Activated T-helper 2 cell treated with anti-CD3 and anti-CD28 coated beads, Interferon-gamma antibody, Interleukin-2, Interleukin-4, amounts not matched to agents 10 μg/mL and 5 μg/mL and 100 μg/mL, durations not matched to agents 14 hours and 24 hours and 36 hours (primary cell): ENCODE data around the gene STX17. TPM values are rescaled to one million over a fixed set of nuclear protein-coding genes. Genes with fewer than 3 reads are reported as not detected.

Experiments used
- DNase-seq: peaks from one replicate; pipeline ENCODE4 v3.0.0; 2021; ENCODE audit warnings: low spot score
- H3K27ac Mint-ChIP-seq: one replicate; pipeline ENCODE4 v1.8.0; 2021; ENCODE audit warnings: mixed read lengths
- H3K27me3 Mint-ChIP-seq: one replicate; pipeline ENCODE4 v1.8.0; 2021; ENCODE audit warnings: low read depth, mixed read lengths
- H3K36me3 Mint-ChIP-seq: one replicate; pipeline ENCODE4 v1.8.0; 2021; ENCODE audit warnings: low read depth, mixed read lengths
- H3K4me1 Mint-ChIP-seq: one replicate; pipeline ENCODE4 v1.8.0; 2021; ENCODE audit warnings: low read depth, mixed read lengths
- H3K4me3 Mint-ChIP-seq: one replicate; pipeline ENCODE4 v1.8.0; 2021; ENCODE audit warnings: low read depth, mild to moderate bottlenecking, moderate library complexity, mixed read lengths
- H3K9me3 Mint-ChIP-seq: one replicate; pipeline ENCODE4 v1.8.0; 2021; ENCODE audit warnings: mixed read lengths
- intact Hi-C: fragments of 100-400 bp; cut with micrococcal nuclease; formaldehyde crosslinking; loops from one replicate; pipeline ENCODE4 v1.15.1; 2023
- total RNA-seq: library from RNA; stranded (reverse); gene quantifications from 2 replicates; pipeline ENCODE4 v1.2.3, GENCODE V29; 2022

STX17 gene
- total RNA-seq, 1 donor from 2014 or later: 27.6 TPM

- no peak overlapping the region for H3K4me3 Mint-ChIP-seq
- H3K27ac Mint-ChIP-seq: no peak overlapping the region
- DNase-seq: no peak
- intact Hi-C loops: no loop called here
- H3K4me1 Mint-ChIP-seq: peaks cover 19% of the 10 kb centered on the region
- H3K27me3 Mint-ChIP-seq: no peaks in the 10 kb centered on the region
- peaks cover 80% of the 10 kb centered on the region for H3K36me3 Mint-ChIP-seq
- no peaks in the 10 kb centered on the region for H3K9me3 Mint-ChIP-seq
These were observed 10.2 kb downstream of the STX17 start for GRCh38 chr9:99916650-99917049.

DNA sequence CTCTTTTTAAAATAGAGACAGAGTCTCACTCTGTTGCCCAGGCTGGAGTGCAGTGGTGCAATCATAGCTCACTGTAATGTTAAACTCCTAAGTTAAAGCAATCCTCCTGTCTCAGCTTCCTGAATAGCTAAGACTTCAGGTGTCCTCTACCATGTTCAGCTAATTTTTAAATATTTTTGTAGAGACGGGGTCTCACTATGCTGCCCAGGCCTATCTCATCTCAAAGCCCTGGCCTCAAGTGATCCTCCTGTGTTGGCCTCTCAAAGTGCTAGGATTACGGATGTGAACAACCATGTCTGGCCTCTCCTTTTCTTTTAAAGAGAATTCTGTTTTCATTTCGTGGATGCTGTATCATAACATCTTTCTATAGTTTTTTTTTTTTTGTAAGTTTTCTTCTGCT lies 11.7 kb downstream of the STX17 start:
- H3K27ac Mint-ChIP-seq: no peak overlapping the region

DNA sequence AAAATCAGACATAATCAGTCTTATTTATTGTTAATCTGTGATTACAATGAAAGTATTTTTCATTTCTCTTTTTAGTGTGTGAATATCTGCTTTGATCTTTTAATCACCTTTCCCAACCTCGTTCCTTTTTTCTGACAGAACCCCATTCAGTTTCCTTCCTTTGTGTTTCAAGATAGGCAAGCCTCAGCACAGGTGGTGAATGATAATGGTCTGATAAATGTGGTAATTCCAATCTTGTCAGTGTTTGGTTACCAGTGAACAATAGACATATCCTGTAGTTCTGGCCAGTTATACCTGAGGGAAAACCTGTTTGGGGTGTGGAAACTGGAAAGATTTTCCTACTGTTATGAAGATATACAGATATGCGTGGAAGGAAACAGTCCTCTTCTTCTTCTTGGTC lies 13.5 kb downstream of the STX17 start:
- Mint-ChIP-seq H3K4me3 (no peak overlapping the region), H3K27me3 (no peaks in the 10 kb centered on the region), H3K9me3 (peaks cover 5% of the 10 kb centered on the region), H3K4me1 (peaks cover 29% of the 10 kb centered on the region), H3K36me3 (peaks cover 92% of the 10 kb centered on the region), H3K27ac (no peak overlapping the region)
- DNase-seq: no peak
- intact Hi-C loops: no loop called here

More for the DNA sequence above, 11.7 kb downstream of the STX17 start:
- DNase-seq: no peak
- Mint-ChIP-seq H3K9me3 (no peaks in the 10 kb centered on the region), H3K4me1 (peaks cover 25% of the 10 kb centered on the region), H3K27me3 (no peaks in the 10 kb centered on the region), H3K4me3 (no peak overlapping the region), H3K36me3 (peaks cover 86% of the 10 kb centered on the region)
- intact Hi-C loops: no loop called here

GRCh38 chr9:99921875-99922710 lies 15.6 kb downstream of the STX17 start:
- Mint-ChIP-seq H3K4me3 (no peak overlapping the region), H3K27me3 (no peaks in the 10 kb centered on the region), H3K9me3 (peaks cover 16% of the 10 kb centered on the region), H3K27ac (no peak overlapping the region), H3K36me3 (peaks cover 89% of the 10 kb centered on the region), H3K4me1 (peaks cover 29% of the 10 kb centered on the region)
- intact Hi-C loops: no loop called here
- no peak for DNase-seq

DNA sequence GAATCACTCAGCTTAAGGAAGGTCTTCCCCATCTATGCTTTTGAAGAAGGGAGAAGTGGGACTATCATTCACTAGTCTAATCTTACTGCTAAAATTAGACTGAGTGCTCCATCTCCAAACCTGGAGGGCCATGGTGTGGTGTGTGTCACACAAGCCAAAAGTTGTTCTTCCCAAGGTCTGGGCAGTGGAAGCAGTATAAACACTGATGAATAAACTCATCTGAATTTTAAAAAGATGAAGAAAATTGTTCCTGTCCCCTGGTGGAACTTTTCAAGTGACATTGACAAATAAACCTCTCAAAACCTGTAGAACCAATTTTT lies 16.2 kb downstream of the STX17 start:
- Mint-ChIP-seq H3K27ac (no peak overlapping the region), H3K9me3 (peaks cover 16% of the 10 kb centered on the region), H3K4me1 (peaks cover 27% of the 10 kb centered on the region), H3K4me3 (no peak overlapping the region), H3K27me3 (no peaks in the 10 kb centered on the region), H3K36me3 (peaks cover 84% of the 10 kb centered on the region)
- no peak for DNase-seq
- intact Hi-C loops: no loop called here

DNA sequence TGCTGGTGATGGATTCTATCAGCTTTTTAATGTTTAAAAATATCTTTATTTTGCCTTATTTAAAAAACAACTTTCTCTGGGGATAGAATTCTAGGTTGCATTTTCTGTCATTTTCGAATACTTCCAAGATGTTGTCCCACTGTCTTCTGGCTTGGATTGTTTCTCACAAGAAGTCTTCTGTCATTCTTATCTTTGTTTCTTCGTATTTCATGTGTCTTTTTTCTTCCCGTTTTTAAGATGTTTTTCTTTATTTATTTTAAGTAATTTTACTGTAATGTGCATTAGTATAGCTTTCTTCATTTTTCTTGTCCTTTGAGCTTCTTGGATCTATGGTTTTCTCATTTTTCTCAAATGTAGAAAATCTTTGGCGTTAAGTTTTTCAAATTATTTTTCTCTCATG lies 19.1 kb downstream of the STX17 start:
- H3K9me3 Mint-ChIP-seq: peaks cover 16% of the 10 kb centered on the region
- no peak overlapping the region for H3K4me3 Mint-ChIP-seq
- H3K4me1 Mint-ChIP-seq: peaks cover 19% of the 10 kb centered on the region
- H3K27ac Mint-ChIP-seq: no peak overlapping the region
- no peaks in the 10 kb centered on the region for H3K27me3 Mint-ChIP-seq
- H3K36me3 Mint-ChIP-seq: peaks cover 68% of the 10 kb centered on the region
- intact Hi-C loops: no loop called here
- DNase-seq: no peak

DNA sequence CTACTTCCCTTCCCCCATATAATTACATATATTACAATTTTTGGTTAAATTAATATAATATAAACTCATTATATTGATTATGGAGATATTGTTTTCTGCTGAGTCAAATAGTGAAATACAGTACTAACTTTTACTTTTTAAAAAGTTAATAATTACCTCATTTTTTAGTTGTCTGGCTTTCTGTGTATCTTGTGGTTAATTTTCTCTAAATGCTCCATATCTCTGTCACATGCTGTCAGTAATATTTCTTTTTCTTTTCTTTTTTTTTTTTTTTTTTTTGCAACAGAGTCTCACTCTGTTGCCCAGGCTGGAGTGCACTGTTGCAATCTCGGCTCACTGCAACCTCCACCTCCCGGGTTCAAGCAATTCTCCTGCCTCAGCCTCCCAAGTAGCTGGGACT lies 23.2 kb downstream of the STX17 start:
- intact Hi-C loops: no loop called here
- Mint-ChIP-seq H3K4me1 (no peaks in the 10 kb centered on the region), H3K4me3 (no peak overlapping the region), H3K36me3 (peaks cover 52% of the 10 kb centered on the region), H3K27me3 (no peaks in the 10 kb centered on the region), H3K27ac (no peak overlapping the region), H3K9me3 (peaks cover 14% of the 10 kb centered on the region)
- DNase-seq: no peak

GRCh38 chr9:99931155-99931840 lies 24.8 kb downstream of the STX17 start:
- Mint-ChIP-seq H3K27ac (no peak overlapping the region), H3K4me1 (peaks cover 3% of the 10 kb centered on the region)

GRCh38 chr9:99936947-99937587 lies 30.6 kb downstream of the STX17 start:
- DNase-seq: no peak
- H3K4me1 Mint-ChIP-seq: peaks cover 3% of the 10 kb centered on the region
- intact Hi-C loops: no loop called here
- H3K27ac Mint-ChIP-seq: no peak overlapping the region
- no peaks in the 10 kb centered on the region for H3K27me3 Mint-ChIP-seq
- H3K4me3 Mint-ChIP-seq: no peak overlapping the region
- H3K9me3 Mint-ChIP-seq: peaks cover 12% of the 10 kb centered on the region
- peaks cover 31% of the 10 kb centered on the region for H3K36me3 Mint-ChIP-seq

More at GRCh38 chr9:99931155-99931840, 24.8 kb downstream of the STX17 start:
- Mint-ChIP-seq H3K9me3 (peaks cover under 1% of the 10 kb centered on the region), H3K36me3 (peaks cover 42% of the 10 kb centered on the region), H3K27me3 (no peaks in the 10 kb centered on the region), H3K4me3 (no peak overlapping the region)
- intact Hi-C loops: no loop called here
- no peak for DNase-seq

- Mint-ChIP-seq H3K36me3 (peaks cover 23% of the 10 kb centered on the region), H3K9me3 (peaks cover 4% of the 10 kb centered on the region), H3K27me3 (no peaks in the 10 kb centered on the region), H3K27ac (no peak overlapping the region), H3K4me3 (no peak overlapping the region), H3K4me1 (peaks cover 4% of the 10 kb centered on the region)
- DNase-seq: no peak
- intact Hi-C loops: no loop called here
These were observed 40.9 kb downstream of the STX17 start for GRCh38 chr9:99947395-99947794.

- no peak overlapping the region for H3K27ac Mint-ChIP-seq
These were observed 42.0 kb downstream of the STX17 start for GRCh38 chr9:99948482-99948881.

GRCh38 chr9:99948896-99949295 lies 42.4 kb downstream of the STX17 start:
- Mint-ChIP-seq H3K36me3 (peaks cover 26% of the 10 kb centered on the region), H3K27ac (no peak overlapping the region), H3K9me3 (peaks cover 4% of the 10 kb centered on the region), H3K27me3 (no peaks in the 10 kb centered on the region), H3K4me3 (no peak overlapping the region), H3K4me1 (peaks cover 4% of the 10 kb centered on the region)
- intact Hi-C loops: no loop called here
- no peak for DNase-seq

More at GRCh38 chr9:99948482-99948881, 42.0 kb downstream of the STX17 start:
- no peak for DNase-seq
- H3K4me1 Mint-ChIP-seq: peaks cover 4% of the 10 kb centered on the region
- no peaks in the 10 kb centered on the region for H3K27me3 Mint-ChIP-seq
- H3K9me3 Mint-ChIP-seq: peaks cover 4% of the 10 kb centered on the region
- H3K4me3 Mint-ChIP-seq: no peak overlapping the region
- H3K36me3 Mint-ChIP-seq: peaks cover 29% of the 10 kb centered on the region
- intact Hi-C loops: no loop called here
